ENCODE results near the gene IFITM2. TPM values are rescaled to one million over a fixed set of nuclear protein-coding genes. Genes with fewer than 3 reads are reported as not detected.

The IFITM2 gene
- total RNA-seq, 2 donors from 2014 or later, result 262 to 367 TPM

DNA sequence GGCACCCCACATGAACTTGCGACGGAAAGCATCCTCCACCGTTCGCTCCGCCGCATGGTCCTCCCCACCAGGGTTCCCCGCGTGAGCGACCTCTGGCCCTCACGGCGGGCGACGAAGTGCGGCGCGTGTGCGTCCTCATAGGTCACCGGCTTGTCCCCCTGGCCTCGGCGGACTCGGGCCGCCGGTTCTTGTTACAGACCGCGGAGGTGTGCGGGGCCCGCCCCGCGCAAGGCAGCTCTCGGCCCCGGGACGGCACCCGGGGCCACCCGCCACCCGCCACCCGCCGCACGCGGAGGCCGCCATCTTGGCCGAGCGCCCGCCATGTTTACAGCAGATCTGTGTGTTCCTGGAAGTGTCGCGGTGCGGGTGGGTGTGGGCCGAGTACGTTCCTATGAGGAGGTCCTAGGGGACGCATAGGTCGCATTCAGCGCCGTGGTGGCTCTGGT, 3.5 kb upstream of the IFITM2 start:
- Mint-ChIP-seq H3K27ac (no peak overlapping the region), H3K4me3 (no peak overlapping the region), H3K36me3 (ENCODE audit: low read depth) (no peaks in the 10 kb centered on the region), H3K9me3 (no peaks in the 10 kb centered on the region), H3K4me1 (peaks cover 44% of the 10 kb centered on the region), H3K27me3 (ENCODE audit: insufficient read depth) (no peaks in the 10 kb centered on the region)
- H3K4me1 ChIP-seq (ENCODE audit: control insufficient read depth, insufficient read depth, low read length), result peaks cover 5% of the 10 kb centered on the region
- TF ChIP-seq, protein P1, sequence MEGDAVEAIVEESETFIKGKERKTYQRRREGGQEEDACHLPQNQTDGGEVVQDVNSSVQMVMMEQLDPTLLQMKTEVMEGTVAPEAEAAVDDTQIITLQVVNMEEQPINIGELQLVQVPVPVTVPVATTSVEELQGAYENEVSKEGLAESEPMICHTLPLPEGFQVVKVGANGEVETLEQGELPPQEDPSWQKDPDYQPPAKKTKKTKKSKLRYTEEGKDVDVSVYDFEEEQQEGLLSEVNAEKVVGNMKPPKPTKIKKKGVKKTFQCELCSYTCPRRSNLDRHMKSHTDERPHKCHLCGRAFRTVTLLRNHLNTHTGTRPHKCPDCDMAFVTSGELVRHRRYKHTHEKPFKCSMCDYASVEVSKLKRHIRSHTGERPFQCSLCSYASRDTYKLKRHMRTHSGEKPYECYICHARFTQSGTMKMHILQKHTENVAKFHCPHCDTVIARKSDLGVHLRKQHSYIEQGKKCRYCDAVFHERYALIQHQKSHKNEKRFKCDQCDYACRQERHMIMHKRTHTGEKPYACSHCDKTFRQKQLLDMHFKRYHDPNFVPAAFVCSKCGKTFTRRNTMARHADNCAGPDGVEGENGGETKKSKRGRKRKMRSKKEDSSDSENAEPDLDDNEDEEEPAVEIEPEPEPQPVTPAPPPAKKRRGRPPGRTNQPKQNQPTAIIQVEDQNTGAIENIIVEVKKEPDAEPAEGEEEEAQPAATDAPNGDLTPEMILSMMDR (conservative IDR thresholded peaks at IDR 0.05), result no peak
- H3K9ac ChIP-seq (ENCODE audit: extremely low read depth, low read length, poor library complexity, severe bottlenecking), result no peak overlapping the region
- no peaks in the 10 kb centered on the region for H3K36me3 ChIP-seq (ENCODE audit: control insufficient read depth, insufficient read depth, low read length)
- no peak overlapping the region for H3K4me3 ChIP-seq (ENCODE audit: low read length)
- H3K27me3 ChIP-seq (ENCODE audit: control insufficient read depth, insufficient read depth, low read length, poor library complexity, severe bottlenecking), result no peaks in the 10 kb centered on the region
- no peaks in the 10 kb centered on the region for H3K9me3 ChIP-seq (ENCODE audit: control insufficient read depth, low read length)
- DNase-seq, result no peak
- no peak overlapping the region for H3K27ac ChIP-seq (ENCODE audit: low read depth, low read length)
- 96 to 97% methylated on average over 45 to 52 of the region's 52 CpGs for WGBS, 2 experiments (ENCODE audit: insufficient coverage in 1 of 2, insufficient read length in 1 of 2)

DNA sequence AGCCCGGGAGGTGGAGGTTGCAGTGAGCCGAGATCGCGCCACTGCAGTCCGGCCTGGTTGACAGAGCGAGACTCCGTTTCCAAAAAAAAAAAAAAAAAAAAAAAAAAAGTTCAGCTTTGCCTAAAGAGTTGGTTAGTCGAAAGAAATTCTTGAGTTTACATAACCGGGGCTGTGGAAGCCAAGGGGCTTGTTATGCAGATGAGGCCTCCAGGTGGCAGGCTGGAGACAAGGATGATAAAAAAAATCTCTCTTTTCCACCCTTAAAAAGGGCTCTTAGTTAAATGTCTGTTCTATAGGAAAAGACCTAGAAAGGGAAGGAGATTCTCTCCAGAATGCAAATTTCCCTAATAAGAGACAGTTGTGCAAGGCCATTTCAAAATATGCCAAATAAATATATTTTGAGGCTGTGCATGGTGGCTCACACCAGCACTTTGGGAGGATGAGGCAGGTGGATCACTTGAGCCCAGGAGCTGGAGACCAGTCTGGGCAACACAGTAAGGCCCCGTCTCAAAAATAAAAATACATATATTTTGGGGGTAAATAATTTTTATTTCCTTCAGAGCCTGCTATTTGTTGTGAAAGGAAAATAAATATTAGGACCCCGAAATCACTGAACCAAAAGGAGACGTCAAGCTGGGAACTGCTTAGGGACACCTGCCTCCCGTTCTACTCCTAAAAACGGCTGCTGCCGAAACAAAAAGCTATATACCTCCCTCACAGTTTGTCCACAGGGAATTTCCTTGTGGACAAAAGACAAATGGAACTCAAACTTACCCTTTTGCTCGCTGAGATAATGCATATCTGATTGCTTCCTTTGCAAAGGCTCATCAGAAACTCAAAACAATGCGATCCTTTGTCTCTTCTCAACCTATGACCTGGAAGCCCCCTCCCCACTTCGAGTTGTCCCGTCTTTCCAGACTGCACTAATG, 2.4 kb upstream of the IFITM2 start:
- WGBS, 2 experiments (ENCODE audit: insufficient coverage in 1 of 2, insufficient read length in 1 of 2), result 42 to 43% methylated on average over 9 to 17 of the region's 19 CpGs
- H3K27ac ChIP-seq (ENCODE audit: low read depth, low read length), result no peak overlapping the region
- Mint-ChIP-seq H3K4me1 (peaks cover 48% of the 10 kb centered on the region), H3K4me3 (no peak overlapping the region), H3K27ac (no peak overlapping the region), H3K36me3 (ENCODE audit: low read depth) (no peaks in the 10 kb centered on the region), H3K9me3 (no peaks in the 10 kb centered on the region), H3K27me3 (ENCODE audit: insufficient read depth) (no peaks in the 10 kb centered on the region)
- H3K4me3 ChIP-seq (ENCODE audit: low read length), result no peak overlapping the region
- no peaks in the 10 kb centered on the region for H3K27me3 ChIP-seq (ENCODE audit: control insufficient read depth, insufficient read depth, low read length, poor library complexity, severe bottlenecking)
- H3K9me3 ChIP-seq (ENCODE audit: control insufficient read depth, low read length), result no peaks in the 10 kb centered on the region
- no peak overlapping the region for H3K9ac ChIP-seq (ENCODE audit: extremely low read depth, low read length, poor library complexity, severe bottlenecking)
- peak; percentile 86 for DNase-seq
- H3K4me1 ChIP-seq (ENCODE audit: control insufficient read depth, insufficient read depth, low read length), result peaks cover 4% of the 10 kb centered on the region
- TF ChIP-seq, protein P1 (conservative IDR thresholded peaks at IDR 0.05), result peak; percentile 73
- H3K36me3 ChIP-seq (ENCODE audit: control insufficient read depth, insufficient read depth, low read length), result no peaks in the 10 kb centered on the region

DNA sequence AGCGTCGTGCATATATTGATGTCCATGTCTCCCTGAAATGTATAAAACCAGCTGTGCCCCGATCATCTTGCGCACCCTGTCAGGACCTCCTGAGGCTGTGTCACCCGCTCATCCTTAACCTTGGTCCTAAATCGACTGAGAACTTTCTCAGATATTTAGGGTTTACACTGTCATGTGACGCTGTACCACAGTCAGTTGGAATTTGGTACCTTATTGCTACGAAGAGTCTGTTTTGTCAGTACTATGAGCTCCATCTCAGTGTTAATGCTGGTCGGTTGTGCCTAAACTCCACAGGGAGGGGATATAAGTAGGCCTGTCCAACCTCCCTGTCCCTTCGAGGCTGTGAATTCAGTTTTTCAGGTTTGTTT, 1.8 kb upstream of the IFITM2 start:
- no peaks in the 10 kb centered on the region for H3K36me3 Mint-ChIP-seq (ENCODE audit: low read depth)
- H3K4me3 ChIP-seq (ENCODE audit: low read length), result no peak overlapping the region
- H3K9me3 Mint-ChIP-seq, result no peaks in the 10 kb centered on the region
- H3K9me3 ChIP-seq (ENCODE audit: control insufficient read depth, low read length), result no peaks in the 10 kb centered on the region
- H3K27ac Mint-ChIP-seq, result peak overlapping the region; percentile 36
- no peak for DNase-seq
- peaks cover 42% of the 10 kb centered on the region for H3K4me1 Mint-ChIP-seq
- H3K36me3 ChIP-seq (ENCODE audit: control insufficient read depth, insufficient read depth, low read length), result no peaks in the 10 kb centered on the region
- no peak overlapping the region for H3K9ac ChIP-seq (ENCODE audit: extremely low read depth, low read length, poor library complexity, severe bottlenecking)
- TF ChIP-seq, protein P1 (conservative IDR thresholded peaks at IDR 0.05), result no peak
- H3K4me3 Mint-ChIP-seq, result no peak overlapping the region
- WGBS, 2 experiments (ENCODE audit: insufficient coverage in 1 of 2, insufficient read length in 1 of 2), result 82 to 85% methylated on average over 10 of the region's 10 CpGs
- H3K4me1 ChIP-seq (ENCODE audit: control insufficient read depth, insufficient read depth, low read length), result no peaks in the 10 kb centered on the region
- no peaks in the 10 kb centered on the region for H3K27me3 Mint-ChIP-seq (ENCODE audit: insufficient read depth)
- H3K27ac ChIP-seq (ENCODE audit: low read depth, low read length), result no peak overlapping the region
- no peaks in the 10 kb centered on the region for H3K27me3 ChIP-seq (ENCODE audit: control insufficient read depth, insufficient read depth, low read length, poor library complexity, severe bottlenecking)
